ENCODE measurements around the gene AACS. TPM values are rescaled to one million over a fixed set of nuclear protein-coding genes. Genes with fewer than 3 reads are reported as not detected.

Gene AACS
- total and polyA plus RNA-seq, 3 donors from 2014 or later = 26.0 to 44.8 (median 31.7) TPM

DNA sequence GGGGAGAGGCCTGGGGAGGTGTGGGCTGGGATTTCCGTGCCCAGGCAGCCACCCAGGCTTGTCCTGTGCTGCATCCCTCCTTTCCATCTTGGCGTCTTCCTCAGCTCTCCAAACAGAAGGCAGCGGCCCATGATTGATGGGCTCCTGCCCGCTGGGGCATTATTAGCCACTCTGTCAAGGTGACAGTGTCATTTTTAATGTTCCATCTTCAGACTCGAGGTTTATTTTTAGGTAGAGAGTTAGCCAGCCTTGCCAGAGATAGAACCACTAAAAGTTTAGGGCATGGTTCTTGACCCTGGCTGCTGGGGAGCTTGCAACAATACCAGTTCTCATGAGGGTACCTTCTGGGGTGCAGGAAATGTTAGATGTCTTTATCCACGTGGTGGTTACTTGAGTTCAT lies 90.1 kb downstream of the AACS start:
- Histone ChIP-seq H3K27me3 (no peaks in the 10 kb centered on the region), H3K4me3 (no peak overlapping the region), H3K9me3 (no peaks in the 10 kb centered on the region), H3K4me1 (no peaks in the 10 kb centered on the region), H3K27ac (no peak overlapping the region), H3K36me3 (ENCODE audit: low read depth, missing control alignments) (no peaks in the 10 kb centered on the region)
- TF ChIP-seq CTCF (IDR thresholded peaks at IDR 0.05) (no peak), POLR2A (IDR thresholded peaks at IDR 0.05) (no peak)
- 68 to 74% methylated on average over 6 of the region's 6 CpGs for WGBS, 2 donors
- no peak for DNase-seq
- intact Hi-C loops (cut with DNase I; ENCODE audit: low total_unique reads) = no loop called here

- intact Hi-C loops (cut with DNase I; ENCODE audit: low total_unique reads) = no loop called here
- H3K36me3 ChIP-seq (ENCODE audit: low read depth, missing control alignments) = no peaks in the 10 kb centered on the region
- no peaks in the 10 kb centered on the region for H3K4me1 ChIP-seq
- WGBS, 2 donors = 92 to 94% methylated on average over 3 of the region's 3 CpGs
- no peak for DNase-seq
- no peaks in the 10 kb centered on the region for H3K27me3 ChIP-seq
- no peak overlapping the region for H3K27ac ChIP-seq
- no peak overlapping the region for H3K4me3 ChIP-seq
- TF ChIP-seq CTCF (IDR thresholded peaks at IDR 0.05) (no peak), POLR2A (IDR thresholded peaks at IDR 0.05) (no peak)
- no peaks in the 10 kb centered on the region for H3K9me3 ChIP-seq
Observed at GRCh38 chr12:125157177-125157576, 91.9 kb downstream of the AACS start.

- H3K27ac ChIP-seq = no peak overlapping the region
- no peaks in the 10 kb centered on the region for H3K27me3 ChIP-seq
- 59 to 60% methylated on average over 3 of the region's 3 CpGs for WGBS, 2 donors
- no peak for DNase-seq
- no peaks in the 10 kb centered on the region for H3K9me3 ChIP-seq
- H3K4me3 ChIP-seq = no peak overlapping the region
- no peaks in the 10 kb centered on the region for H3K36me3 ChIP-seq (ENCODE audit: low read depth, missing control alignments)
- H3K4me1 ChIP-seq = no peaks in the 10 kb centered on the region
- intact Hi-C loops (cut with DNase I; ENCODE audit: low total_unique reads) = no loop called here
- TF ChIP-seq POLR2A (IDR thresholded peaks at IDR 0.05) (no peak), CTCF (IDR thresholded peaks at IDR 0.05) (no peak)
Observed at GRCh38 chr12:125159702-125160101, 94.5 kb downstream of the AACS start.

- intact Hi-C loops (cut with DNase I; ENCODE audit: low total_unique reads) = no loop called here
- no peaks in the 10 kb centered on the region for H3K27me3 ChIP-seq
- 80 to 84% methylated on average over 8 to 9 of the region's 9 CpGs for WGBS, 2 donors
- TF ChIP-seq POLR2A (IDR thresholded peaks at IDR 0.05) (no peak), CTCF (IDR thresholded peaks at IDR 0.05) (no peak)
- H3K9me3 ChIP-seq = no peaks in the 10 kb centered on the region
- H3K4me3 ChIP-seq = no peak overlapping the region
- H3K36me3 ChIP-seq (ENCODE audit: low read depth, missing control alignments) = no peaks in the 10 kb centered on the region
- no peak for DNase-seq
- H3K4me1 ChIP-seq = no peaks in the 10 kb centered on the region
- no peak overlapping the region for H3K27ac ChIP-seq
Observed at GRCh38 chr12:125160281-125160955, 95.2 kb downstream of the AACS start.

- DNase-seq = no peak
- Histone ChIP-seq H3K36me3 (ENCODE audit: low read depth, missing control alignments) (no peaks in the 10 kb centered on the region), H3K27ac (no peak overlapping the region), H3K4me1 (no peaks in the 10 kb centered on the region), H3K9me3 (no peaks in the 10 kb centered on the region), H3K4me3 (no peak overlapping the region), H3K27me3 (no peaks in the 10 kb centered on the region)
- intact Hi-C loops (cut with DNase I; ENCODE audit: low total_unique reads) = no loop called here
- 68 to 74% methylated on average over 2 of the region's 2 CpGs for WGBS, 2 donors
- TF ChIP-seq POLR2A (IDR thresholded peaks at IDR 0.05) (no peak), CTCF (IDR thresholded peaks at IDR 0.05) (no peak)
Observed at GRCh38 chr12:125161712-125162022, 96.4 kb downstream of the AACS start.
